ENCODE data around the gene LMTK3.

GRCh38 chr19:48471836-48472235, 39.8 kb downstream of the LMTK3 start:
- no peak for TF ChIP-seq CTCF (IDR thresholded peaks at IDR 0.05)
- no peak for TF ChIP-seq EP300 (IDR thresholded peaks at IDR 0.05)
